Endothelial cell of umbilical vein (primary cell): ENCODE results near the gene ZNF497. TPM values are rescaled to one million over a fixed set of nuclear protein-coding genes. Genes with fewer than 3 reads are reported as not detected.

Source experiments
- BruUV-seq: library from RNA; stranded (reverse); fragments of 400-500 nt; replicated peaks from 2 replicates; lab custom pipeline; 2021; lab: Mats Ljungman, UMichigan
- CTCF ChIA-PET: fragments of 300-600, 350-600 bp; sonication (Branson Sonifier 250); formaldehyde crosslinking; loops from one replicate; lab custom pipeline; 2021; ENCODE audit warnings: antibody characterized with exemption, inconsistent platforms; lab: Charles Lee
- POLR2A ChIA-PET: fragments of 300-600, 350-600 bp; sonication (Branson Sonifier 250); formaldehyde crosslinking; loops from one replicate; lab custom pipeline; 2021; ENCODE audit warnings: antibody characterized with exemption, inconsistent platforms; lab: Charles Lee
- DNase-seq: peaks from one replicate; pipeline ENCODE4 v3.0.0-alpha.2; 2011; ENCODE audit warnings: low read depth, low spot score
- FAIRE-seq: peaks from 2 replicates; lab custom pipeline; 2011; peaks lifted over from hg19 to GRCh38; lab: Jason Lieb, UNC
- H2AFZ ChIP-seq: 2 replicates; pipeline ENCODE4 v1.6.0; 2012; ENCODE audit warnings: low read depth, low read length, control low read depth, inconsistent platforms
- H3K27ac ChIP-seq: 2 replicates; pipeline ENCODE4 v1.5.1; 2011; ENCODE audit warnings: low read depth, mild to moderate bottlenecking, control low read depth, low read length, moderate library complexity; ENCODE audit not compliant: insufficient read depth
- H3K27me3 ChIP-seq, 2 experiments: 2 replicates each; pipeline versions ENCODE4 v1.6.0 to v1.6.1; 2011; ENCODE audit warnings: low read length in 2 of 2, mixed read lengths in 1 of 2; ENCODE audit not compliant: control insufficient read depth in 2 of 2, insufficient read depth in 2 of 2
- H3K36me3 ChIP-seq, 2 experiments: 2 replicates in 1 of 2; 3 replicates in 1 of 2; pipeline ENCODE4 v1.5.1; 2011; ENCODE audit warnings: low read length in 2 of 2, mild to moderate bottlenecking in 1 of 2, moderate library complexity in 1 of 2; ENCODE audit not compliant: control insufficient read depth in 2 of 2, insufficient read depth in 2 of 2; ENCODE audit errors: extremely low read depth in 1 of 2
- H3K4me1 ChIP-seq: 3 replicates; pipeline ENCODE4 v1.5.1; 2011; ENCODE audit warnings: mild to moderate bottlenecking, low read length; ENCODE audit not compliant: control insufficient read depth, insufficient read depth; ENCODE audit errors: extremely low read depth
- H3K4me2 ChIP-seq: 2 replicates; pipeline ENCODE4 v1.6.1; 2011; ENCODE audit warnings: low read length, control low read depth, mixed read lengths; ENCODE audit not compliant: insufficient read depth
- H3K4me3 ChIP-seq, 3 experiments: fragments of 200-600 bp in 1 of 3; sonication (generic), shearing (Covaris generic) in 1 of 3; replicated peaks in 1 of 3; 2 replicates each; pipeline ENCODE4 v1.5.1; 2011 to 2016; ENCODE audit warnings: control low read depth in 3 of 3, low read length in 3 of 3, mild to moderate bottlenecking in 2 of 3, inconsistent platforms in 1 of 3, low read depth in 1 of 3, moderate library complexity in 1 of 3; ENCODE audit not compliant: insufficient read depth in 1 of 3
- H3K79me2 ChIP-seq: 2 replicates; pipeline ENCODE4 v1.6.0; 2012; ENCODE audit warnings: low read length, inconsistent platforms; ENCODE audit not compliant: control insufficient read depth, insufficient read depth
- H3K9ac ChIP-seq: replicated peaks from 2 replicates; pipeline ENCODE3; 2011; ENCODE audit warnings: low read length, control low read depth; ENCODE audit not compliant: insufficient read depth; ENCODE audit errors: extremely low read depth
- H3K9me1 ChIP-seq: replicated peaks from 3 replicates; pipeline ENCODE4 v1.6.0; 2011; ENCODE audit warnings: mild to moderate bottlenecking, low read length; ENCODE audit not compliant: control insufficient read depth, insufficient read depth; ENCODE audit errors: extremely low read depth
- H3K9me3 ChIP-seq: replicated peaks from 2 replicates; pipeline ENCODE4 v1.5.1; 2012; ENCODE audit warnings: low read length, inconsistent platforms; ENCODE audit not compliant: control insufficient read depth, insufficient read depth
- H4K20me1 ChIP-seq: replicated peaks from 2 replicates; pipeline ENCODE3; 2011; ENCODE audit warnings: mild to moderate bottlenecking, low read length; ENCODE audit not compliant: control insufficient read depth, insufficient read depth; ENCODE audit errors: extremely low read depth
- CTCF ChIP-seq, 2 donors: IDR thresholded peaks; 1 replicate in 1 of 2; 2 replicates in 1 of 2; pipeline ENCODE4 v1.5.1; 2011; ENCODE audit warnings: low read length in 2 of 2, mild to moderate bottlenecking in 2 of 2, moderate library complexity in 2 of 2, control low read depth in 1 of 2, inconsistent platforms in 1 of 2, low read depth in 1 of 2; ENCODE audit not compliant: insufficient read depth in 1 of 2; ENCODE audit errors: extremely low read depth in 1 of 2
- EZH2 ChIP-seq: IDR thresholded peaks from 2 replicates; pipeline ENCODE4 v1.6.1; 2012; ENCODE audit warnings: borderline replicate concordance, low read depth, mild to moderate bottlenecking, moderate library complexity, low read length, inconsistent platforms; ENCODE audit not compliant: severe bottlenecking
- FOS ChIP-seq: IDR thresholded peaks from 2 replicates; pipeline ENCODE4 v1.6.1; 2011; ENCODE audit warnings: mild to moderate bottlenecking, low read length, moderate library complexity, borderline replicate concordance; ENCODE audit not compliant: insufficient read depth
- GATA2 ChIP-seq: IDR thresholded peaks from 2 replicates; pipeline ENCODE4 v1.7.0; 2011; ENCODE audit warnings: low read depth, mild to moderate bottlenecking, moderate library complexity, mixed read lengths, low read length; ENCODE audit not compliant: insufficient read length, insufficient read depth
- JUN ChIP-seq: IDR thresholded peaks from 2 replicates; pipeline ENCODE4 v1.6.1; 2011; ENCODE audit warnings: borderline replicate concordance, low read depth; ENCODE audit not compliant: insufficient read length, insufficient read depth
- MAX ChIP-seq: IDR thresholded peaks from 2 replicates; pipeline ENCODE4 v1.6.1; 2011; ENCODE audit not compliant: insufficient read depth, insufficient read length
- MYC ChIP-seq: IDR thresholded peaks from one replicate; pipeline ENCODE4 v1.6.1; 2011; ENCODE audit warnings: mild to moderate bottlenecking, low read depth, low read length
- POLR2A ChIP-seq: IDR thresholded peaks from 2 replicates; pipeline ENCODE4 v1.6.1; 2012; ENCODE audit warnings: low read depth, mild to moderate bottlenecking, control low read depth, low read length
- POLR2AphosphoS5 ChIP-seq: IDR thresholded peaks from 2 replicates; pipeline ENCODE4 v1.6.1; 2012; ENCODE audit warnings: low read depth, mild to moderate bottlenecking, control low read depth, low read length, moderate library complexity; ENCODE audit not compliant: insufficient read depth
- dilution Hi-C: fragments of 300-500 bp; cut with MboI; formaldehyde crosslinking; loops from one replicate; pipeline ENCODE4 v1.15.0; 2019; ENCODE audit warnings: low sequenced_read_pairs; ENCODE audit not compliant: extremely low pct_ligation_motif_present
- intact Hi-C: fragments of 100-400 bp; cut with micrococcal nuclease; formaldehyde crosslinking; loops from one replicate; pipeline ENCODE4 v1.10.0; 2022
- polyA plus RNA-seq, 4 experiments: library from polyadenylated mRNA; depleted of rRNA in 3 of 4; stranded (reverse) in 3 of 4; unstranded in 1 of 4; fragments of >200 nt; gene quantifications; 2 replicates each; pipeline versions ENCODE4 v1.2.1 to v1.2.3, GENCODE V29; 2011 to 2012; ENCODE audit warnings: missing spikeins in 1 of 4
- total RNA-seq: library from RNA; stranded (reverse); gene quantifications from 2 replicates; pipeline ENCODE4 v1.2.3, GENCODE V29; 2021

Gene ZNF497
- total and polyA plus RNA-seq, 2 donors (not counting 3 experiments of a cell fraction or from before 2014, with no cell fraction given) = 0.40 to 1.3 TPM

DNA sequence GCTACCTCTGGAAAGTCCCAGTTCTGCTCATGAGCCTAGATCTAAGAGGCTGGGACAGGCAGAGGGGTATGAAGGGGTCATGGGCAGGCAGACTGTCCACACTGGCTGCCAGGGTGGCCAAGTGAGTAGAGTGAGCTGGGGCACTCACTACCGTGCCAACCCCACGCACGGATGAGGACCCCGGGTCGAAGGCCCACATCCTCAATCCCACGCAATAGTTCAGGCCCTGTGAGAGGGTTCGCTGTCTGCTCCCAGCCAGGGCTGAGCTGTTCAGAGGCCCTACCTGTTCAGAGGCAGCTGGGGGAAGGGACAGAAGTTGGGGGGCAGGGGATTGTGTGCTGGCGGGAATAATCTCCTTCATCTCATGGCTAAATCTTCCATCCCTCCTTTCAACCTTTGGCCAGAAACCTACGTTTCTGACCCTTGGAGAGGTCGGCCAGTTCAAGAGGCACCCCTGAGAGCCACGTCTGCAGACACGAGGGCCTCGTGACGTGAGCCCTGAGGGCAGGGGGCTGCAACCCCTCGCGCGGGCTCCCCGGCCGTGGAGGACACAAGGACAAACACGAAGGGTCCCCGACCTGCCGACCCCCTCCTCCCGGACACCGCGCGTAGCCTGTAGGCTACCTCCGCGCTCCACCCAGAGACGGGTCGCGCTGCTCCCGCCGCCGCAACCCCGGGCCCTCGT is 23.5 kb upstream of the ZNF497 start:
- peak overlapping the region; percentile 91 for H3K9ac ChIP-seq
- peaks cover 2% of the 10 kb centered on the region for H4K20me1 ChIP-seq
- peaks cover 17% of the 10 kb centered on the region for H3K4me1 ChIP-seq
- dilution Hi-C loops = no loop called here
- POLR2A ChIA-PET = no interaction called here
- DNase-seq (no peak), FAIRE-seq (no peak)
- intact Hi-C loops = loop anchor here (2.0 kb wide), 1 partner anchor 15 kb away; no protein-coding TSS in a partner anchor
- H3K36me3 ChIP-seq = peaks cover 0 to 5% of the 10 kb centered on the region in 2 experiments
- peak overlapping the region; percentile 42 to 93 (median 67) for H3K4me3 ChIP-seq
- CTCF ChIA-PET = no interaction called here
- peak overlapping the region; percentile 88 for H3K27ac ChIP-seq
- no peaks in the 10 kb centered on the region for H3K9me3 ChIP-seq
- no TSS peak for BruUV-seq
- H3K79me2 ChIP-seq = peaks cover 32% of the 10 kb centered on the region
- peak overlapping the region; percentile 66 for H2AFZ ChIP-seq
- no peaks in the 10 kb centered on the region for H3K27me3 ChIP-seq
- no peaks in the 10 kb centered on the region for H3K9me1 ChIP-seq
- peak overlapping the region; percentile 76 for H3K4me2 ChIP-seq
- TF ChIP-seq MAX (no peak), MYC (no peak), EZH2 (no peak), POLR2A (no peak), JUN (no peak), POLR2AphosphoS5 (no peak), FOS (no peak)

GRCh38 chr19:58385313-58385890 is 22.9 kb upstream of the ZNF497 start:
- ChIA-PET CTCF (no interaction called here), POLR2A (no interaction called here)
- BruUV-seq = no TSS peak
- Histone ChIP-seq H3K27me3 (no peaks in the 10 kb centered on the region), H3K9me1 (no peaks in the 10 kb centered on the region), H3K4me3 (no peak overlapping the region), H3K4me2 (no peak overlapping the region), H3K79me2 (peaks cover 27% of the 10 kb centered on the region), H3K27ac (no peak overlapping the region), H3K9ac (no peak overlapping the region), H4K20me1 (peaks cover 2% of the 10 kb centered on the region), H2AFZ (no peak overlapping the region), H3K36me3 (peaks cover 0 to 5% of the 10 kb centered on the region in 2 experiments), H3K4me1 (peaks cover 18% of the 10 kb centered on the region), H3K9me3 (no peaks in the 10 kb centered on the region)
- TF ChIP-seq POLR2AphosphoS5 = no peak
- no peak for TF ChIP-seq JUN
- TF ChIP-seq MYC = no peak
- TF ChIP-seq FOS = no peak
- TF ChIP-seq POLR2A = no peak
- TF ChIP-seq EZH2 = no peak
- TF ChIP-seq CTCF (IDR thresholded peaks at IDR 0.05; ENCODE audit: extremely low read depth in 1 of 2, insufficient read depth in 1 of 2, low read depth in 1 of 2, low read length in 2 of 2) = no peak
- no peak for TF ChIP-seq MAX
- no peak for TF ChIP-seq GATA2
- dilution Hi-C loops = no loop called here
- DNase-seq = no peak
- no peak for FAIRE-seq
- intact Hi-C loops = no loop called here
